ENCODE data around the gene PLXDC2. TPM values are rescaled to one million over a fixed set of nuclear protein-coding genes. Genes with fewer than 3 reads are reported as not detected.

PLXDC2 gene
- total and polyA plus RNA-seq, 10 of the 15 experiments (the other 5 are each of a cell fraction or from before 2014, with no cell fraction given): 0.05 to 1.8 (median 0.14) TPM; not detected in 2

GRCh38 chr10:19986591-19986990, 170.4 kb downstream of the PLXDC2 start (continued):
- TF ChIP-seq IRF5 (IDR thresholded peaks at IDR 0.05; ENCODE audit: borderline replicate concordance): no peak
- no peak for TF ChIP-seq STAT3 (IDR thresholded peaks at IDR 0.05; ENCODE audit: low read depth, low read length)
- no peak for TF ChIP-seq MTA2 (IDR thresholded peaks at IDR 0.05; ENCODE audit: low read depth)
- no peak for TF ChIP-seq FOXK2 (IDR thresholded peaks at IDR 0.05)

GRCh38 chr10:19987931-19988330, 171.7 kb downstream of the PLXDC2 start:
- ChIA-PET CTCF (interaction anchor here (1.0 kb wide), 1 partner anchor 169 kb away, joined by 3 read pairs; no protein-coding TSS in a partner anchor), POLR2A (no interaction called here), SMC1A (ENCODE audit: uncharacterized antibody, unreplicated experiment) (no interaction called here), RAD21 (ENCODE audit: unreplicated experiment) (no interaction called here)
- Histone ChIP-seq H2AFZ (ENCODE audit: control insufficient read depth, low read depth, low read length) (no peak overlapping the region), H4K20me1 (ENCODE audit: control insufficient read depth, insufficient read depth) (no peaks in the 10 kb centered on the region), H3K36me3 (ENCODE audit: control insufficient read depth in 2 of 2, insufficient read depth in 2 of 2, low read length in 1 of 2) (no peaks in the 10 kb centered on the region), H3K4me3 (no peak overlapping the region), H3K4me1 (ENCODE audit: control insufficient read depth, insufficient read depth, low read length) (no peaks in the 10 kb centered on the region), H3K79me2 (ENCODE audit: control insufficient read depth, insufficient read depth, low read length) (no peaks in the 10 kb centered on the region), H3K9me3 (replicated peaks; ENCODE audit: control insufficient read depth, insufficient read depth, low read length) (no peaks in the 10 kb centered on the region), H3K27me3 (replicated peaks in 1 of 2; ENCODE audit: control insufficient read depth in 2 of 2, insufficient read depth in 2 of 2, low read length in 1 of 2) (no peaks in the 10 kb centered on the region), H3K4me2 (ENCODE audit: control insufficient read depth, insufficient read depth) (no peak overlapping the region), H3K9ac (ENCODE audit: control insufficient read depth, insufficient read depth, low read length) (no peak overlapping the region), H3K27ac (ENCODE audit: control insufficient read depth, insufficient read depth) (no peak overlapping the region)
- BruUV-seq (replicated peaks): no TSS peak
- DNase-seq (ENCODE audit: low read depth, low spot score) (no peak), ATAC-seq (no peak), FAIRE-seq (no peak)
- in situ Hi-C loops (cut with MboI) (no loop called here), intact Hi-C loops (cut with micrococcal nuclease; ENCODE audit: unreplicated experiment) (no loop called here)
- TF ChIP-seq SPI1 (IDR thresholded peaks at IDR 0.05; ENCODE audit: borderline replicate concordance, insufficient read depth, low read depth, low read length): no peak
- no peak for TF ChIP-seq SIX5 (IDR thresholded peaks at IDR 0.05; ENCODE audit: low read depth, low read length, severe bottlenecking)
- WGBS (ENCODE audit: insufficient coverage, insufficient replicate concordance, low lambda C conversion rate, missing lambda C conversion rate): 0% methylated on average over 1 of the region's 1 CpG
